Natural killer cell treated with Interleukin-12 subunit alpha and Interleukin-12 subunit beta and Interleukin-15 and Interleukin-18, amount 100 ng/mL, for 72 hours (primary cell): ENCODE measurements around the gene NFIB. TPM values are rescaled to one million over a fixed set of nuclear protein-coding genes. Genes with fewer than 3 reads are reported as not detected.

Source experiments
- ATAC-seq, 2 donors: fragments of 150-1000 bp; cut with Tn5 transposase in 1 of 2; sonication (Bioruptor Pico), chemical (Tn5 transposase) in 1 of 2; 2 replicates each; pipeline ENCODE4 v1.10.0; 2021
- DNase-seq: peaks from one replicate; pipeline ENCODE4 v3.0.0; 2022; ENCODE audit warnings: low spot score
- H3K27ac Mint-ChIP-seq, 2 donors: 1 replicate in 1 of 2; 2 replicates in 1 of 2; pipeline ENCODE4 v1.8.0; 2022; ENCODE audit warnings: mixed read lengths in 2 of 2, mild to moderate bottlenecking in 1 of 2, moderate library complexity in 1 of 2
- H3K27me3 Mint-ChIP-seq, 2 donors: 1 replicate in 1 of 2; 2 replicates in 1 of 2; pipeline ENCODE4 v1.8.0; 2022; ENCODE audit warnings: mixed read lengths in 2 of 2
- H3K36me3 Mint-ChIP-seq: one replicate; pipeline ENCODE4 v1.8.0; 2022; ENCODE audit warnings: mixed read lengths
- H3K4me1 Mint-ChIP-seq, 2 donors: 1 replicate in 1 of 2; 2 replicates in 1 of 2; pipeline ENCODE4 v1.8.0; 2022; ENCODE audit warnings: low read depth in 2 of 2, mixed read lengths in 2 of 2, mild to moderate bottlenecking in 1 of 2
- H3K4me3 Mint-ChIP-seq: one replicate; pipeline ENCODE4 v1.8.0; 2022; ENCODE audit warnings: mixed read lengths
- H3K9me3 Mint-ChIP-seq: 2 replicates; pipeline ENCODE4 v1.8.0; 2022; ENCODE audit warnings: mixed read lengths
- total RNA-seq, 2 donors: library from RNA; stranded (reverse); gene quantifications; one replicate each; pipeline ENCODE4 v1.2.3, GENCODE V29; 2022

Gene NFIB
- total RNA-seq, 2 donors from 2014 or later = not detected

DNA sequence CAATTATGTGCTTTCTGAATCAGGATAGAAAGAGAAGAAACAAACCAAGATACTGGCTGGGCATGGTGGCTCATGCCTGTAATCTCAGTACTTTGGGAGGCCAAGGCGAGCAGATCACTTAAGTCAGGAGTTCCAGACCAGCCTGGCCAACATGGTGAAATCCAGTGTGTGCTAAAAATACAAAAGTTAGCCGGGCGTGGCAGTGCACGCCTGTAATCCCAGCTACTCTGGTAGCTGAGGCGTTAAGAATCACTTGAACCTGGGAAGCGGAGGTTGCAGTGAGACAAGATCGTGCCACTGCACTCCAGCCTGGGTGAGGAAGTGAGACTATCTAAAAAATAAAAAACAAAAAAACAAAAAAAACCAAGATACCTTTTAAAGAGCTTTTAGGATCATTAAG lies 214.2 kb downstream of the NFIB start:
- no peaks in the 10 kb centered on the region for H3K4me1 Mint-ChIP-seq
- no peaks in the 10 kb centered on the region for H3K36me3 Mint-ChIP-seq
- H3K27me3 Mint-ChIP-seq = no peaks in the 10 kb centered on the region
- DNase-seq (no peak), ATAC-seq (no peak)
- H3K27ac Mint-ChIP-seq = no peak overlapping the region
- no peaks in the 10 kb centered on the region for H3K9me3 Mint-ChIP-seq
- H3K4me3 Mint-ChIP-seq = no peak overlapping the region

GRCh38 chr9:14098486-14099180 lies 215.3 kb downstream of the NFIB start:
- Mint-ChIP-seq H3K36me3 (no peaks in the 10 kb centered on the region), H3K4me1 (no peaks in the 10 kb centered on the region), H3K27me3 (no peaks in the 10 kb centered on the region), H3K27ac (no peak overlapping the region), H3K4me3 (no peak overlapping the region), H3K9me3 (no peaks in the 10 kb centered on the region)
- DNase-seq = no peak
- ATAC-seq = no peak

- no peak overlapping the region for H3K4me3 Mint-ChIP-seq
- ATAC-seq = no peak
Observed at GRCh38 chr9:14097666-14098415, 216.1 kb downstream of the NFIB start.

DNA sequence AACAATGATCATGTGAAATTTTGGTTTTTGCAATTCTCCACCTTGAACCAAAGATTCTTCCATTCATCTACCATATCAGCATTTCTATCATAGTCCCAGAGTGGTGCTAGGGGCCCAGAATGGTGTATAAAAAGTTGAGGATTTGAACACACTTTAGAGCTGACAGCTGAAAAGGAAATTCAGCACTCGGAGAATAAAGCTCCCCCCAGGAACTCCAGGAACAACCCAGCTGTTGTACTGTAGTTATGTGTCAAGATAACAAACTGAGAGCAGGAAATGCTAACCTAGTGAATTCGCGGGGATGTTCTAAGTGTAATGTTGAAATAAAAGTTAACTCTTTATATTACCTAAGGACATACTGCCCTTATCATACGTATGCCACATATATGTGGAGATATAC lies 216.7 kb downstream of the NFIB start:
- Mint-ChIP-seq H3K4me3 (no peak overlapping the region), H3K27ac (no peak overlapping the region), H3K4me1 (no peaks in the 10 kb centered on the region), H3K36me3 (no peaks in the 10 kb centered on the region), H3K9me3 (no peaks in the 10 kb centered on the region), H3K27me3 (no peaks in the 10 kb centered on the region)
- ATAC-seq (no peak), DNase-seq (no peak)

More at GRCh38 chr9:14097666-14098415, 216.1 kb downstream of the NFIB start:
- H3K27me3 Mint-ChIP-seq = no peaks in the 10 kb centered on the region
- no peak for DNase-seq
- no peaks in the 10 kb centered on the region for H3K36me3 Mint-ChIP-seq
- no peaks in the 10 kb centered on the region for H3K9me3 Mint-ChIP-seq
- H3K27ac Mint-ChIP-seq = no peak overlapping the region
- H3K4me1 Mint-ChIP-seq = no peaks in the 10 kb centered on the region

DNA sequence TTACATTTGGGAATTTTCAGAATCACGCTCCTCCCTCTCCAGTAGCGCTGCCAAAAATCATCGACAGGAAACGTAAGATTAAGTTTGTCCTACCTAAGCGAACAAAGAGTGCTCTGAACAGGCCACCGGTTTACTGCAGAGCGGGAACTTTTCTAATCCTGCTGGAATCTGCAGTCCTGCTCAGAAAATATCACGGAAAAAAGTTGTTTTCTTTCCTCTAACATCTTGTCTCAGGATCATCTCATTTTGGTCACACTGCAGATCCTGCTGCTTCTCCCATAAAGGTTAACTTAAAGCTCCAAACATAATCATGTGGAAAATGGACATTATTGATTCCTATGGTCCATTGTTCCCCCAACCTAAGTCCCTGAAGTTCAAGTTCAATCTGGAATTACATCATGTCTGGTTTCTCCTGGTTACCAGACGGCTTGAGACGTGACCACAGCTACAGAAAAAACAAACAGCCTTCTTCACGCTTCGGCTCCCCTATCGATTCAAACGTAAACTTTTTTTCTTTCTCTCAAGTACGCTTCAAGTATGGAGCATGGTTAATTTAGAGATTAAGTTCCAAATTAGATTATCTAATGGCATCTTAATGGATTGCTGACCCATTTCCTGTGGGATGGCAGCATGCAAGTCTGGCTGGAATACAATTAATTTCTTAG lies 217.6 kb downstream of the NFIB start:
- H3K27me3 Mint-ChIP-seq = no peaks in the 10 kb centered on the region
- no peak overlapping the region for H3K27ac Mint-ChIP-seq
- no peak for ATAC-seq
- no peaks in the 10 kb centered on the region for H3K36me3 Mint-ChIP-seq
- no peak overlapping the region for H3K4me3 Mint-ChIP-seq
- no peak for DNase-seq
- H3K4me1 Mint-ChIP-seq = no peaks in the 10 kb centered on the region
- H3K9me3 Mint-ChIP-seq = peaks cover 4% of the 10 kb centered on the region

- Mint-ChIP-seq H3K4me3 (no peak overlapping the region), H3K27ac (no peak overlapping the region), H3K4me1 (no peaks in the 10 kb centered on the region), H3K9me3 (peaks cover 4% of the 10 kb centered on the region), H3K36me3 (no peaks in the 10 kb centered on the region), H3K27me3 (no peaks in the 10 kb centered on the region)
- no peak for DNase-seq
- ATAC-seq = no peak
Observed at GRCh38 chr9:14095277-14095676, 218.7 kb downstream of the NFIB start.

DNA sequence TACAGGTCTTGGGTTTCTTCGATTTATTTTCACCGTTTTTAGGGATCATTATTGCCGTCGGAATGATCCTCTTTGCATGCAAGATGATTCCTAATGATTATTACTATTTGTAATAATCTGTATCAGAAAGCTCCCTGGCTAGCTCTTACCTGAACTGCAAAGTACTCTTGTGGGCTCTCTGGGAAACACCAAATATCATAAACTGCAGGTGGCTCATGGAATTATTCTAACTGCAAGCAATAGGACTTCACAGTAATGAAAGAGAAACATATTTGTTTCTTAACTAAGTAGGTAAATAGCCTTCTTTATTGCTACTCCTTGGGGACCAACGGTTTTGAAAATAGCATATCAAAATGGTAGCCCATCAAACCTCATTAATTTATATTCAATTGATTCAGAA lies 219.4 kb downstream of the NFIB start:
- no peak for ATAC-seq
- Mint-ChIP-seq H3K9me3 (peaks cover 4% of the 10 kb centered on the region), H3K4me1 (no peaks in the 10 kb centered on the region), H3K27me3 (no peaks in the 10 kb centered on the region), H3K27ac (no peak overlapping the region), H3K36me3 (no peaks in the 10 kb centered on the region), H3K4me3 (no peak overlapping the region)
- no peak for DNase-seq

GRCh38 chr9:14092344-14092743 lies 221.6 kb downstream of the NFIB start:
- H3K36me3 Mint-ChIP-seq = no peaks in the 10 kb centered on the region
- H3K27ac Mint-ChIP-seq = no peak overlapping the region
- no peak overlapping the region for H3K4me3 Mint-ChIP-seq
- H3K4me1 Mint-ChIP-seq = no peaks in the 10 kb centered on the region
- H3K27me3 Mint-ChIP-seq = no peaks in the 10 kb centered on the region
- no peak for DNase-seq
- H3K9me3 Mint-ChIP-seq = peaks cover 4% of the 10 kb centered on the region
- no peak for ATAC-seq

GRCh38 chr9:14089051-14089803 lies 224.7 kb downstream of the NFIB start:
- H3K4me1 Mint-ChIP-seq = no peaks in the 10 kb centered on the region
- H3K27me3 Mint-ChIP-seq = no peaks in the 10 kb centered on the region
- DNase-seq = no peak
- ATAC-seq = no peak
- peaks cover 4% of the 10 kb centered on the region for H3K9me3 Mint-ChIP-seq
- no peak overlapping the region for H3K4me3 Mint-ChIP-seq
- H3K36me3 Mint-ChIP-seq = no peaks in the 10 kb centered on the region
- no peak overlapping the region for H3K27ac Mint-ChIP-seq

- H3K9me3 Mint-ChIP-seq = peaks cover 4% of the 10 kb centered on the region
- ATAC-seq = no peak
- no peaks in the 10 kb centered on the region for H3K36me3 Mint-ChIP-seq
- H3K27me3 Mint-ChIP-seq = no peaks in the 10 kb centered on the region
- H3K27ac Mint-ChIP-seq = no peak overlapping the region
- no peak for DNase-seq
- no peaks in the 10 kb centered on the region for H3K4me1 Mint-ChIP-seq
- H3K4me3 Mint-ChIP-seq = no peak overlapping the region
Observed at GRCh38 chr9:14087576-14087975, 226.4 kb downstream of the NFIB start.

- ATAC-seq (no peak), DNase-seq (no peak)
- H3K27me3 Mint-ChIP-seq = no peaks in the 10 kb centered on the region
- no peaks in the 10 kb centered on the region for H3K36me3 Mint-ChIP-seq
- H3K9me3 Mint-ChIP-seq = no peaks in the 10 kb centered on the region
- H3K27ac Mint-ChIP-seq = no peak overlapping the region
- no peak overlapping the region for H3K4me3 Mint-ChIP-seq
- H3K4me1 Mint-ChIP-seq = no peaks in the 10 kb centered on the region
Observed at GRCh38 chr9:14086495-14086894, 227.4 kb downstream of the NFIB start.

DNA sequence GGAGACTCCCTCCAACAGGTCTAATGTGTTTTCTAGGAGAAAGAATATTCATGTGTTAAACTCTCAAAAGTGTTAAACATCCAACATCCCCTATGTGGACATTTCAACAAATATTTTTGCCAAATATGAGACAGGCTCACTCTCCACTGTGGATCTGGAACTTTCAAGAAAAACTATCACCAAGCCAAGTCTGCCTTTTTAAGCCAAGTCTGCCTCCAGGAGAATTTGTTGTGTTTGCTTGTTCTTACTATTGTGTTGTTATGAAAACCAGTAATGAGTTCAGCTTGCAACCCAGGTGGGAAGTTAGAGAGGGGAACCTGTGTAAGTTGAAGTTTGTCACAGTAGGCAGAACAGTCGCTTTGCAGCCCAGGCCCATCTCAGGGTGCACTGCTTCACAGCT lies 228.1 kb downstream of the NFIB start:
- Mint-ChIP-seq H3K27ac (no peak overlapping the region), H3K36me3 (no peaks in the 10 kb centered on the region), H3K4me1 (no peaks in the 10 kb centered on the region), H3K4me3 (no peak overlapping the region), H3K9me3 (no peaks in the 10 kb centered on the region), H3K27me3 (no peaks in the 10 kb centered on the region)
- no peak for ATAC-seq
- DNase-seq = no peak

- Mint-ChIP-seq H3K9me3 (no peaks in the 10 kb centered on the region), H3K36me3 (no peaks in the 10 kb centered on the region), H3K27ac (no peak overlapping the region), H3K27me3 (no peaks in the 10 kb centered on the region), H3K4me1 (no peaks in the 10 kb centered on the region), H3K4me3 (no peak overlapping the region)
- DNase-seq (no peak), ATAC-seq (no peak)
Observed at GRCh38 chr9:14084867-14085266, 229.1 kb downstream of the NFIB start.

DNA sequence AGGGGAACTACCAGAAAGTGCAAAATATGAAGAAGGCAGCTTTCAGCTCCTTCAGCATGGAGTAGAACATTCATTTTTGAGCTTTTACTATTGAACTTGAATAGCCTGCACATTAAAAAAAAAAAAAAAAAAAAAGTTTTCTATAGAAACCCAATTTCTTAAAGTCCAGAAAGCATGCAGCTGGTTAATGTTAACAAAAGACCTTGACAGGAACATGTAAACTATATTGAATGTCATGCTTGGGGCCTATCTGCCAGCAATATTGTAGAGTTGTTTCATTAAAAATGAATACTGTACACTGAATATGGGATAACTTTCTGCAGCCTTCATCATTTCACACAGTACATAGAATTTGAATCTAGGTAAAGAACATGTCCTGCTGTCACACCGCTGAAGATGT lies 230.6 kb downstream of the NFIB start:
- H3K27ac Mint-ChIP-seq = no peak overlapping the region
- ATAC-seq (no peak), DNase-seq (no peak)
- H3K4me1 Mint-ChIP-seq = no peaks in the 10 kb centered on the region
- H3K9me3 Mint-ChIP-seq = peaks cover 5% of the 10 kb centered on the region
- H3K4me3 Mint-ChIP-seq = no peak overlapping the region
- no peaks in the 10 kb centered on the region for H3K27me3 Mint-ChIP-seq
- H3K36me3 Mint-ChIP-seq = no peaks in the 10 kb centered on the region
